Thymus (tissue), 11 donors: ENCODE results near the gene MARK4. TPM values are rescaled to one million over a fixed set of nuclear protein-coding genes. Genes with fewer than 3 reads are reported as not detected.

Source experiments
- DNase-seq, 9 donors: peaks; one replicate each; pipeline ENCODE4 v3.0.0-alpha.2; 2013; ENCODE audit warnings: low spot score in 9 of 9, low read depth in 6 of 9, missing footprints in 1 of 9
- H3K27ac ChIP-seq, 2 donors: one replicate each; pipeline ENCODE4 v1.5.1; 2013; ENCODE audit warnings: control low read depth in 1 of 2, low read depth in 1 of 2, low read length in 1 of 2, mild to moderate bottlenecking in 1 of 2, moderate library complexity in 1 of 2
- H3K27me3 ChIP-seq, 2 donors: one replicate each; pipeline ENCODE4 v1.5.1; 2013; ENCODE audit warnings: low read length in 1 of 2; ENCODE audit not compliant: control insufficient read depth in 2 of 2, insufficient read depth in 1 of 2
- H3K36me3 ChIP-seq, 2 donors: one replicate each; pipeline ENCODE4 v1.5.1; 2013; ENCODE audit warnings: low read length in 1 of 2, mild to moderate bottlenecking in 1 of 2, moderate library complexity in 1 of 2; ENCODE audit not compliant: control insufficient read depth in 2 of 2, insufficient read depth in 2 of 2
- H3K4me1 ChIP-seq, 2 donors: one replicate each; pipeline ENCODE4 v1.5.1; 2013; ENCODE audit warnings: low read length in 2 of 2; ENCODE audit not compliant: control insufficient read depth in 2 of 2, insufficient read depth in 2 of 2
- H3K4me3 ChIP-seq, 2 donors: one replicate each; pipeline ENCODE4 v1.5.1; 2013; ENCODE audit warnings: low read length in 2 of 2, control low read depth in 1 of 2, mild to moderate bottlenecking in 1 of 2
- H3K9me3 ChIP-seq, 2 donors: one replicate each; pipeline ENCODE4 v1.5.1; 2013; ENCODE audit warnings: low read length in 1 of 2, mild to moderate bottlenecking in 1 of 2; ENCODE audit not compliant: control insufficient read depth in 2 of 2, insufficient read depth in 1 of 2
- WGBS: extraction: QIAGEN DNeasy Blood & Tissue Kit; methylation state at CpG from one replicate; pipeline ENCODE4 v1.1.7; 2013; 5-methylcytosine and 5-hydroxymethylcytosine counted together
- polyA plus RNA-seq: library from polyadenylated mRNA; stranded (reverse); fragments of 200-250 nt; gene quantifications from one replicate; pipeline ENCODE4 v1.2.3, GENCODE V29; 2013
- total RNA-seq: library from RNA; stranded (reverse); fragments of 120-200 nt; gene quantifications from one replicate; pipeline ENCODE4 v1.2.4, GENCODE V29; 2013
- donor health status: healthy.

The MARK4 gene
- total and polyA plus RNA-seq, 2 donors = 6.0 to 9.8 TPM

- peaks cover 4 to 5% of the 10 kb centered on the region in 2 donors for H3K4me1 ChIP-seq
- no peak for DNase-seq
- H3K27me3 ChIP-seq = peaks cover 10 to 80% of the 10 kb centered on the region in 2 donors
- H3K4me3 ChIP-seq = no peak overlapping the region
- WGBS = 86% methylated on average over 13 of the region's 13 CpGs
- H3K36me3 ChIP-seq = no peaks in the 10 kb centered on the region
- no peaks in the 10 kb centered on the region for H3K9me3 ChIP-seq
- no peak overlapping the region for H3K27ac ChIP-seq
Measured at GRCh38 chr19:45342911-45343310, 91.8 kb downstream of the MARK4 start.

GRCh38 chr19:45344621-45345505, 93.8 kb downstream of the MARK4 start:
- Histone ChIP-seq H3K27me3 (peaks cover 10 to 75% of the 10 kb centered on the region in 2 donors), H3K36me3 (no peaks in the 10 kb centered on the region), H3K4me1 (peaks cover 0 to 3% of the 10 kb centered on the region in 2 donors), H3K27ac (no peak overlapping the region), H3K4me3 (no peak overlapping the region), H3K9me3 (no peaks in the 10 kb centered on the region)
- WGBS = 73% methylated on average over 15 of the region's 15 CpGs
- DNase-seq = no peak

GRCh38 chr19:45345506-45345860, 94.4 kb downstream of the MARK4 start:
- Histone ChIP-seq H3K27me3 (peaks cover 7 to 69% of the 10 kb centered on the region in 2 donors), H3K27ac (no peak overlapping the region), H3K4me3 (no peak overlapping the region), H3K4me1 (peaks cover 0 to 3% of the 10 kb centered on the region in 2 donors), H3K36me3 (peaks cover 0 to 5% of the 10 kb centered on the region in 2 donors), H3K9me3 (no peaks in the 10 kb centered on the region)
- WGBS = 92% methylated on average over 15 of the region's 15 CpGs
- DNase-seq = no peak

- DNase-seq = no peak
- H3K4me3 ChIP-seq = no peak overlapping the region
- peaks cover 3 to 60% of the 10 kb centered on the region in 2 donors for H3K27me3 ChIP-seq
- no peak overlapping the region for H3K27ac ChIP-seq
- 42% methylated on average over 27 of the region's 27 CpGs for WGBS
- H3K36me3 ChIP-seq = peaks cover 2 to 14% of the 10 kb centered on the region in 2 donors
- H3K4me1 ChIP-seq = no peaks in the 10 kb centered on the region
- no peaks in the 10 kb centered on the region for H3K9me3 ChIP-seq
Measured at GRCh38 chr19:45346449-45346848, 95.4 kb downstream of the MARK4 start.

- H3K4me1 ChIP-seq = no peaks in the 10 kb centered on the region
- H3K4me3 ChIP-seq = no peak overlapping the region
- no peak for DNase-seq
- 84% methylated on average over 25 of the region's 25 CpGs for WGBS
- H3K36me3 ChIP-seq = peaks cover 9 to 26% of the 10 kb centered on the region in 2 donors
- peaks cover 3 to 47% of the 10 kb centered on the region in 2 donors for H3K27me3 ChIP-seq
- H3K9me3 ChIP-seq = no peaks in the 10 kb centered on the region
- H3K27ac ChIP-seq = no peak overlapping the region
Measured at GRCh38 chr19:45347570-45348366, 96.7 kb downstream of the MARK4 start.

- no peak overlapping the region for H3K27ac ChIP-seq
- peaks cover 3 to 42% of the 10 kb centered on the region in 2 donors for H3K27me3 ChIP-seq
- H3K4me3 ChIP-seq = no peak overlapping the region
- H3K9me3 ChIP-seq = no peaks in the 10 kb centered on the region
- H3K36me3 ChIP-seq = peaks cover 15 to 31% of the 10 kb centered on the region in 2 donors
- 91% methylated on average over 23 of the region's 23 CpGs for WGBS
- no peaks in the 10 kb centered on the region for H3K4me1 ChIP-seq
- DNase-seq = no peak
Measured at GRCh38 chr19:45348367-45349125, 97.5 kb downstream of the MARK4 start.

GRCh38 chr19:45349126-45349415, 98.0 kb downstream of the MARK4 start:
- peaks cover 18 to 36% of the 10 kb centered on the region in 2 donors for H3K36me3 ChIP-seq
- H3K4me1 ChIP-seq = no peaks in the 10 kb centered on the region
- DNase-seq = no peak
- peaks cover 3 to 38% of the 10 kb centered on the region in 2 donors for H3K27me3 ChIP-seq
- 78% methylated on average over 3 of the region's 3 CpGs for WGBS
- H3K9me3 ChIP-seq = no peaks in the 10 kb centered on the region
- no peak overlapping the region for H3K4me3 ChIP-seq
- H3K27ac ChIP-seq = no peak overlapping the region

GRCh38 chr19:45349430-45349941, 98.4 kb downstream of the MARK4 start:
- no peak overlapping the region for H3K27ac ChIP-seq
- no peak for DNase-seq
- WGBS = 95% methylated on average over 17 of the region's 17 CpGs
- no peak overlapping the region for H3K4me3 ChIP-seq
- no peaks in the 10 kb centered on the region for H3K4me1 ChIP-seq
- H3K9me3 ChIP-seq = no peaks in the 10 kb centered on the region
- H3K36me3 ChIP-seq = peaks cover 21 to 40% of the 10 kb centered on the region in 2 donors
- peaks cover 3 to 34% of the 10 kb centered on the region in 2 donors for H3K27me3 ChIP-seq
